Heart left ventricle (tissue), 13 donors: ENCODE data around the gene GTF3C5.

ENCODE experiments used
- CTCF ChIP-seq, 12 donors: fragments of 200-600 bp; sonication (generic) in 4 of 12; IDR thresholded peaks; one replicate each; pipeline versions ENCODE4 v1.5.0 to v1.8.0; 2018 to 2022; ENCODE audit warnings: antibody characterized with exemption in 12 of 12, mild to moderate bottlenecking in 5 of 12
- POLR2A ChIP-seq, 2 donors: fragments of 450-650 bp; IDR thresholded peaks; one replicate each; pipeline ENCODE4 v1.6.1; 2017; ENCODE audit warnings: antibody characterized with exemption in 2 of 2, mild to moderate bottlenecking in 2 of 2, moderate library complexity in 2 of 2
- donor health status: ischemic (EF 13 %, LVEDD 7.1; RV severe dilation, severe dysfunction).
- donor health status: DM: no; HTN: yes; CAD: no.
- donor health status: DM: no; HTN: no; CAD: no.
- donor health status: ischemic (EF 25% LVEDD 6.9; RV normal size, moderate dysfunction).
- donor health status: ischemic (EF 25% LVEDD 5.7; RV mildly dilated, moderate dysfunction).
- donor health status: ischemic (EF 35%, LVEDD 5.7; RV mildly dilated, moderate dysfunction).
- donor health status: nonischemic (EF 11% LVEDD 7.7; RV severe dilation, severe dysfunction).
- donor health status: DM: yes; HTN: yes; CAD: no.
- donor health status: PGD.
- donor health status: ischemic (EF 29% LVEDD 5.4; RV normal size, mild dysfunction).
- donor health status: nonischemic (EF 23%, LVEDD 6.1; RV moderate dilation, normal function).

GRCh38 chr9:133105461-133105770 is 74.6 kb downstream of the GTF3C5 start:
- TF ChIP-seq CTCF (IDR thresholded peaks at IDR 0.05) (no peak), POLR2A (IDR thresholded peaks at IDR 0.05) (no peak)
